B cell (primary cell): ENCODE measurements around the gene CACNG7. TPM values are rescaled to one million over a fixed set of nuclear protein-coding genes. Genes with fewer than 3 reads are reported as not detected.

Experiments
- ATAC-seq: fragments of 200-7000 bp; cut with Tn5 transposase; one replicate; pipeline ENCODE4 v1.10.0; 2021; ENCODE audit warnings: low read depth, mild to moderate bottlenecking, moderate number of reproducible peaks, moderate library complexity
- CTCF ChIA-PET: fragments of 350-600 bp; sonication (Branson Sonifier 250); formaldehyde crosslinking; loops from one replicate; lab custom pipeline; 2021; ENCODE audit warnings: antibody characterized with exemption, inconsistent platforms; lab: Charles Lee
- POLR2A ChIA-PET: fragments of 350-600 bp; sonication (Branson Sonifier 250); formaldehyde crosslinking; loops from one replicate; lab custom pipeline; 2021; ENCODE audit warnings: antibody characterized with exemption; lab: Charles Lee
- DNase-seq: peaks from one replicate; pipeline ENCODE4 v3.0.0; 2013
- H2AFZ ChIP-seq: 2 replicates; pipeline ENCODE4 v1.6.1; 2012; ENCODE audit warnings: mild to moderate bottlenecking, low read depth, low read length; ENCODE audit not compliant: insufficient read depth, poor library complexity, severe bottlenecking
- H3K27ac ChIP-seq, 2 donors: 1 replicate in 1 of 2; 2 replicates in 1 of 2; pipeline ENCODE4 v1.5.1; 2012 to 2013; ENCODE audit warnings: low read length in 2 of 2, mild to moderate bottlenecking in 2 of 2, moderate library complexity in 1 of 2
- H3K27me3 ChIP-seq, 4 experiments: fragments of 200-600 bp in 1 of 4; sonication (generic) in 1 of 4; replicated peaks in 1 of 4; 1 replicate in 2 of 4; 2 replicates in 2 of 4; pipeline versions ENCODE4 v1.6.1 to v1.7.0; 2013 to 2016; ENCODE audit warnings: low read length in 3 of 4, mild to moderate bottlenecking in 2 of 4, mixed read lengths in 1 of 4, moderate library complexity in 1 of 4; ENCODE audit not compliant: insufficient read depth in 4 of 4, control insufficient read depth in 3 of 4; ENCODE audit errors: control extremely low read depth in 1 of 4
- H3K36me3 ChIP-seq, 2 experiments: replicated peaks in 1 of 2; 1 replicate in 1 of 2; 2 replicates in 1 of 2; pipeline versions ENCODE4 v1.6.1 to v1.7.1; 2013; ENCODE audit warnings: low read length in 1 of 2; ENCODE audit not compliant: insufficient read depth in 2 of 2, control insufficient read depth in 1 of 2; ENCODE audit errors: control extremely low read depth in 1 of 2, extremely low read depth in 1 of 2
- H3K4me1 ChIP-seq, 2 donors: fragments of 200-600 bp in 1 of 2; sonication (generic) in 1 of 2; 1 replicate in 1 of 2; 2 replicates in 1 of 2; pipeline versions ENCODE4 v1.5.1 to v1.6.1; 2013 to 2017; ENCODE audit warnings: low read length in 2 of 2; ENCODE audit not compliant: control insufficient read depth in 2 of 2, insufficient read depth in 2 of 2
- H3K4me2 ChIP-seq: replicated peaks from 2 replicates; pipeline ENCODE3; 2012; ENCODE audit warnings: mild to moderate bottlenecking, low read depth, low read length; ENCODE audit not compliant: poor library complexity, severe bottlenecking
- H3K4me3 ChIP-seq, 5 experiments: fragments of 200-600 bp in 1 of 5; sonication (generic) in 1 of 5; 1 replicate in 3 of 5; 2 replicates in 2 of 5; pipeline versions ENCODE4 v1.5.1 to v1.7.0; 2011 to 2016; ENCODE audit warnings: low read length in 4 of 5, mild to moderate bottlenecking in 4 of 5, low read depth in 2 of 5, control low read depth in 1 of 5, moderate library complexity in 1 of 5; ENCODE audit not compliant: insufficient read depth in 1 of 5; ENCODE audit errors: control extremely low read depth in 1 of 5, extremely low read depth in 1 of 5
- H3K79me2 ChIP-seq: fragments of 200-600 bp; sonication (generic); one replicate; pipeline ENCODE4 v1.6.0; 2016; ENCODE audit warnings: low read length; ENCODE audit not compliant: control insufficient read depth, insufficient read depth
- H3K9ac ChIP-seq: fragments of 200-600 bp; sonication (generic); 2 replicates; pipeline ENCODE4 v1.6.1; 2017; ENCODE audit warnings: mild to moderate bottlenecking, low read length, moderate library complexity
- H3K9me3 ChIP-seq, 3 donors: one replicate each; pipeline versions ENCODE4 v1.6.1 to v1.7.1; 2013; ENCODE audit warnings: low read length in 2 of 3; ENCODE audit not compliant: control insufficient read depth in 2 of 3, insufficient read depth in 1 of 3; ENCODE audit errors: control extremely low read depth in 1 of 3
- H4K20me1 ChIP-seq: 2 replicates; pipeline ENCODE4 v1.6.0; 2012; ENCODE audit warnings: mild to moderate bottlenecking, low read length; ENCODE audit not compliant: insufficient read depth, control insufficient read depth, poor library complexity, severe bottlenecking
- H3K27ac Mint-ChIP-seq: one replicate; pipeline ENCODE4 v1.8.0; 2021; ENCODE audit warnings: mixed read lengths
- H3K27me3 Mint-ChIP-seq: one replicate; pipeline ENCODE4 v1.8.0; 2021; ENCODE audit warnings: mixed read lengths
- H3K4me1 Mint-ChIP-seq: one replicate; pipeline ENCODE4 v1.8.0; 2021; ENCODE audit warnings: mixed read lengths
- H3K4me3 Mint-ChIP-seq: one replicate; pipeline ENCODE4 v1.8.0; 2021; ENCODE audit warnings: mixed read lengths
- H3K9me3 Mint-ChIP-seq: one replicate; pipeline ENCODE4 v1.8.0; 2022; ENCODE audit warnings: mixed read lengths; ENCODE audit not compliant: insufficient read depth
- CTCF ChIP-seq: fragments of 200-600 bp; IDR thresholded peaks from one replicate; pipeline ENCODE4 v1.8.0; 2022; ENCODE audit warnings: antibody characterized with exemption, mild to moderate bottlenecking
- EZH2 ChIP-seq: IDR thresholded peaks from 2 replicates; pipeline ENCODE4 v1.6.1; 2012; ENCODE audit warnings: borderline replicate concordance, low read depth, mild to moderate bottlenecking, moderate library complexity, low read length; ENCODE audit not compliant: insufficient read depth, poor library complexity, severe bottlenecking
- WGBS: methylation state at CpG from one replicate; pipeline ENCODE4 v1.1.5; 2013; ENCODE audit warnings: missing lambda C conversion rate; ENCODE audit not compliant: insufficient coverage; 5-methylcytosine and 5-hydroxymethylcytosine counted together
- intact Hi-C: fragments of 100-400 bp; cut with micrococcal nuclease; formaldehyde crosslinking; loops from one replicate; pipeline ENCODE4 v1.10.0; 2022
- polyA plus RNA-seq: library from polyadenylated mRNA; depleted of rRNA; stranded (reverse); fragments of >200 nt; gene quantifications from 2 replicates; pipeline ENCODE4 v1.2.3, GENCODE V29; 2012
- total RNA-seq, 2 donors: library from RNA; stranded (reverse); fragments of 120-200 nt in 1 of 2; gene quantifications; 1 replicate in 1 of 2; 2 replicates in 1 of 2; pipeline versions ENCODE4 v1.2.3 to v1.2.4, GENCODE V29; 2013 to 2022

Gene CACNG7
- total and polyA plus RNA-seq, 2 donors (not counting 1 experiment from before 2014, with no cell fraction given): not detected

- DNase-seq (no peak), ATAC-seq (no peak)
- Histone ChIP-seq H2AFZ (no peak overlapping the region), H3K4me2 (peak overlapping the region; percentile 42), H3K27ac (no peak overlapping the region), H3K36me3 (no peaks in the 10 kb centered on the region), H3K9ac (no peak overlapping the region), H3K4me3 (no peak overlapping the region), H3K4me1 (peaks cover 18 to 23% of the 10 kb centered on the region in 2 donors), H3K27me3 (peaks cover 0 to 51% (median 31%) of the 10 kb centered on the region in 4 experiments), H3K9me3 (peaks cover 0 to 59% (median 11%) of the 10 kb centered on the region in 3 donors), H3K79me2 (no peaks in the 10 kb centered on the region), H4K20me1 (no peaks in the 10 kb centered on the region)
- intact Hi-C loops: no loop called here
- Mint-ChIP-seq H3K27ac (no peak overlapping the region), H3K9me3 (peaks cover 3% of the 10 kb centered on the region), H3K4me1 (peaks cover 15% of the 10 kb centered on the region), H3K27me3 (peaks cover 31% of the 10 kb centered on the region), H3K4me3 (no peak overlapping the region)
- ChIA-PET POLR2A (no interaction called here), CTCF (no interaction called here)
- TF ChIP-seq CTCF: no peak
- TF ChIP-seq EZH2: no peak
- 4% methylated on average over 39 of the region's 61 CpGs for WGBS
These were observed 73.5 kb downstream of the CACNG7 start for GRCh38 chr19:53982611-53983010.

GRCh38 chr19:53983457-53984289 lies 74.6 kb downstream of the CACNG7 start:
- H3K27ac Mint-ChIP-seq: no peak overlapping the region
- CTCF ChIA-PET: no interaction called here

More at GRCh38 chr19:53983457-53984289, 74.6 kb downstream of the CACNG7 start:
- Histone ChIP-seq H3K4me2 (no peak overlapping the region), H3K9me3 (peaks cover 0 to 51% (median 5%) of the 10 kb centered on the region in 3 donors), H4K20me1 (no peaks in the 10 kb centered on the region), H3K27me3 (peaks cover 0 to 41% (median 26%) of the 10 kb centered on the region in 4 experiments), H2AFZ (no peak overlapping the region), H3K4me3 (no peak overlapping the region), H3K27ac (no peak overlapping the region), H3K4me1 (peaks cover 9 to 14% of the 10 kb centered on the region in 2 donors), H3K9ac (no peak overlapping the region), H3K36me3 (no peaks in the 10 kb centered on the region), H3K79me2 (no peaks in the 10 kb centered on the region)
- intact Hi-C loops: no loop called here
- 88% methylated on average over 19 of the region's 24 CpGs for WGBS
- no peak overlapping the region for H3K4me3 Mint-ChIP-seq
- DNase-seq: no peak
- TF ChIP-seq EZH2: no peak
- TF ChIP-seq CTCF: no peak
- peaks cover 10% of the 10 kb centered on the region for H3K4me1 Mint-ChIP-seq
- peaks cover 26% of the 10 kb centered on the region for H3K27me3 Mint-ChIP-seq
- peaks cover 3% of the 10 kb centered on the region for H3K9me3 Mint-ChIP-seq
- ATAC-seq: no peak
- POLR2A ChIA-PET: no interaction called here
